GM18499 (cell line): Measurements from ENCODE around the gene HJV.
A peak's percentile ranks its signal among the peaks of the same experiment; 100 is the strongest.

Experiments used
- ATAC-seq: cut with Tn5 transposase; IDR thresholded peaks from one replicate; pipeline ENCODE4 v1.9.1; 2021; ENCODE audit warnings: moderate number of reproducible peaks; ENCODE audit not compliant: insufficient read depth, unreplicated experiment

HJV gene

DNA sequence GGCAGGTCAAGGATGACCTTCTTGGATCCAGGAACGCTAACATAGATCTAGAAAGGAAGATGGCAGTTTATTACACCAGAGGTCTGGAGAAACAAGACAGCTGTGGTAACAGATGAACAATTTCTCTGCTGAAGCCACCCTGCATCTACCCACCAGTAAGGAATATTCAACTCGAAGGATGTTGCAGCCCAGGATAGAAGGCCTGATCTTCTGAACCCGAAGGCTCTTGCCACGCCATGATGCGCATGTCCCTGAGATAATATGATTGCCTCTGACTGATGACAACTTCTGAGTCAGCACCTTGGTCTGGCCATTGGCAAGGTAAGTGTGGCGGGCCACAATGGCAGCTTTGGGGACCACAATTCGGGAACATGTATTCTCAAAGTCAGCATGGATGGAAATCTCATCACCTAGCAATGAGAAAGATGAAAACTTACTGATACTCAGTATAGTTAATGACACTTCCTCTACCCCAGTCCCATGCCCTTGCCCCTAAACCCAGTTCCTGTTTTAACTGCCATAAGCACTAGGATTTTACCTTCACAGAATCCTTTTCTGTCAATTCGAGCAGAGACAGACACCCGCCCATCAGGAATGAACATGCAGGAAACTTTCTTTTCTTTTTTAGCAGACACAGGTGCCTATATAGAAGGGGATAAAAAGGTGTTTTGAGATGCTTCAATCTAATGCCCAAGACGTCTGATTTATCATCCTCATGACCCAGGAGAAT, 27.0 kb downstream of the HJV start:
- no peak for ATAC-seq

DNA sequence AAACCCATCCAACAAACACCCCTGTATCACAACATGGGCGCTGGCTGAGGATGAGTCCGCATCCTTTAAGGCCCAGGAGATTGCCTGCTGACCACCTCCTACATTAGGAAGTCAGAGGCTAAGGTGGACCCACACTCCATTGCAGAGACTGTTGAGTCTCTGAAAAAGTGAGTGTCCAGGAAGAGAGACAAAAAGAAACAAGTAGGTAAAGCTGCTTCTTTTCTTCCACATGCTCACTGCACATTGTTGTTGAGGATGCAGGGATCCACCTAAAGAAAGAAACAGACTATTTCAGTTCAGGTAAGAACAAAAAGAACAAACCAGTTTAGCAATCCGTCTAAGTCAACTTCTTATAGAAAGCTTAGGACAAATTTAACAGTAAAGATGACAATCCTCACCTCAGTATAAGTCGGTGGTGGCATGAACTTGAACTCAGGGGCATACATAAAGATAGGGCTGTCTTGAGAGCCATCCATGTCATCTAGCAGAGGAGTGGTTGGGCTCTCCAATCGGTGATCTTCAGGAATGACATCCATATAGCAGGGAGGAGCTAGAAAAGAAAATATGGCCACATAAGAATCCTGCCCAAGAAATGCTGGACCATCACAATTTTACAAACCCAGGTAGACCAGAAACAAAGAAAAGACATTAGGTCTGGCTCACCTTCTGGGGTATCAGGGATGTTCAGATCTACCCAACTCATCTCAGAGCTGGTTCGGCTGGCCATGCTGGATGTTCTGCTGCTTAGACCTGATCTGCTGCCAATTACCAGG, 27.7 kb downstream of the HJV start:
- ATAC-seq = no peak

DNA sequence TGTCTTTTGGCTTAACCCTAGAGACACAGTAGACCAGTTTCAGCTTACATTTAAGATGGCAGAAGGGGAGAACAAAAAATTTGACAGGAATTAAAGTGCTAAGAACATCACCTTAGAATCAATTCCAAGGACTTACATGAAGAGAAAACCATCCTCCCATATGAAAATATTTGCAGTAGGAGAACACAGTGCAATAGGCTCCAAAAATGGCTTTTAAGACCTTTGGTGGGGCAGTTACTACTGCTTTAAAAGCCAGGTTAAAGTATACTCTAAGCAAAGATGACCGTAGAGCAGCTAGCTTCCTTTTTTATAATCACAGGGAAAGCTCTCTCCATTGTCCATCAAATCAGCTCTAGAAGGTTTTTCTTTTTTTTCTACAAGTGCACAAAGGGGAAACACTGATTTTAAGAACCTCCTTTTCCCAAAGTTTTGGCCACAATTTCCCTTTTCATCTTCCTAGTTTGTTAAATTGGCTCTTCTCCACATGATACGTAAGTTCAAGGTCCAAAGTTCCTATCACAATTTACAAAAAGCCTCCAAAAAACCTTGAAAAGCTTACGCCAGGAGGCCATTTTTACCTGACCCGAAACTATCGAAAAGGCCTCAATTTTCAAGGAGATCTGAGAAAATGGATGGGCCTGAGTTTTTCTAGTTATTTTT, 28.4 kb downstream of the HJV start:
- no peak for ATAC-seq

DNA sequence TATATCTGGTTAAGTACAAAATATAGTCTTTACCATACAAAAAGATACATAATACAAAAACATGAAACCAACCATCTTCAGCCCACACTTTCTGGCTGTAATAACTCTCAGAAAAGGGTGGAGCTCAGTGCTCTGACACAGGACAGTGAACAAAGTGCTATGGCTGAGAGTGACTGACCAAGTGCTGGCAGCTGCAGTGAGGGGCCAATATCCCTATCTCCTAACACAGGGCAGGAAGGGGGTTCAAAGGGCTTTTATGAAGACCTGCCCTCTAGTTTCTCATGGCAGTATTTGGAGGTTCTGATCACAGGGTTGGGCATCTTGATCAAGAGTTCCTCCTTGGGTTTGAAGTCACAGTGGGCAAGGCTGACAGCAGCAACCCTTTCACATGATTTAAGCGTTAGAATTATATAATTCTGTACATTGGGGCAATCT, 29.0 kb downstream of the HJV start:
- ATAC-seq = no peak

DNA sequence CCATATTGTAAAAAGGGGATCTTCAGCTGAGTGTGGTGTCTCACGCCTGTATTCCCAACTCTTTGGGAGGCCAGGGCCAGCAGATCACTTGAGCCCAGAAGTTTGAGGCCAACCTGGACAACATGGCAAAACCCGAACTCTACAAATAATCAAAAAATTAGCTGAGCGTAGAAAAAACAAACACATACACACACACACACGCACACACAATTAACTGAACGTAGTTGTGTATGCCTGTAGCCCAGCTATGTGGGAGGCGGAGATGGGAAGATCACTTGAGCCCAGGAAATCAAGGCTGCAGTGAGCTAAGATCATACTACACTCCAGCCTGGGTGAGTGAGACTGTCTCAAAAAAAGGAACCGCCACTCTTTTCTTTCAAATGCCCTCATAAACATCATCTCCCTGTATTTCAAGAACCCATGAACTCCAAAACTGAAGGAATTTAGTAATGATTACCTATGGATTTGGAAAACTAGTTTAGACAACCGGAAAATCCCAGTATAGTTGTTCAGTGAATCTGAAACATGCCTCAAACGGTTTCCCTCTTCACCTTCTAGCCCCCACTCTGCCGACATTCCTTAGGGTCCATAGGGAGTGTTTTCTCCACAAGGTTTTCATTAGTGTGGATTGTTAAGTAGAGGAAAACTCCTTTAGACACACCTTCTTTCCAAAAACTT, 29.7 kb downstream of the HJV start:
- ATAC-seq = no peak

DNA sequence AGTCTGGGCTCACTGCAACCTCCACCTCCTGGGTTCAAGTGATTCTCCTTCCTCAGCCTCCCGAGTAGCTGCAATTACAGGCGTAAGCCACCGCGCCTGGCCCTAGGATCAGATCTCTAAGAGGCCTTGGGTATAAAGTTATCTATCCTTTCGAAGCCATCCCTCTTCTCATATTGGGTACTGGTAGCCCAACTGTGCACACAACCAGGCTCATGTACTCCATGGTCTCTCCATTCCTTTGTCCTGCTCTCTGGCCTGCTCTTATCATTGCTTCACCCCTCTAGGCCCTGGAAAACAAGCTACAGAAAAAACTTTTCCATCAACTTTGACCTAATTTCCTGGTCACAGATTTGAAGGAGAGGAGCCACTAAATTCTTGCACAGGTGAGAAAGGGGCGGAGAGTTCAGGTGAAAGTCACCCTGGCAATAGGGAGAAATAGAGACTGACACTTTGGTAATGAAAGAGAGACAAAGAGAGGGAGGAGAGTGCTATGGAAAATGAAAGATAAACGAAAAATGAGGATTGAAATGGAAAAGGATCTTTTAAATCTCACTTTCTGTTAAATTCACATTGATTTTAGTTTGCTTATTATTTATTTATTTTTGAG, 31.2 kb downstream of the HJV start:
- ATAC-seq = no peak

DNA sequence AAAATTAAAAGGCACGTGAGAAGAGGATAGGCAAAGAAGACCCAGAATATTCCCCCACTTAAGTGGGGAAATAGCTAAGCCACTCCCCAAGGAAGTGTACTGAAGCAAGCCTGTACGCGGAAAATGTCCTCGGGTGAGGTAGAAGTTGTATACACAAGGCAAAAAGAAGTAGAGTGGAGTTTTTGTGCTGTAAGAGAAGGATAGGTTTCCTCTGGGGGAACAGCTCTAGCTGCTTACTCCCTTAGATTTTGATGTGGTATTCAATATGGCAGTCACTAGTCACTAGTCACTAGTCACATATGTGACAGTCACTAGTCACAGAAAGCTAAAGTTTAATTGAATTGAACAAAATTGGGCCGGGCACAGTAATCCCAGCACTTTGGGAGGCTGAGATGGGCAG, 32.8 kb downstream of the HJV start:
- no peak for ATAC-seq

DNA sequence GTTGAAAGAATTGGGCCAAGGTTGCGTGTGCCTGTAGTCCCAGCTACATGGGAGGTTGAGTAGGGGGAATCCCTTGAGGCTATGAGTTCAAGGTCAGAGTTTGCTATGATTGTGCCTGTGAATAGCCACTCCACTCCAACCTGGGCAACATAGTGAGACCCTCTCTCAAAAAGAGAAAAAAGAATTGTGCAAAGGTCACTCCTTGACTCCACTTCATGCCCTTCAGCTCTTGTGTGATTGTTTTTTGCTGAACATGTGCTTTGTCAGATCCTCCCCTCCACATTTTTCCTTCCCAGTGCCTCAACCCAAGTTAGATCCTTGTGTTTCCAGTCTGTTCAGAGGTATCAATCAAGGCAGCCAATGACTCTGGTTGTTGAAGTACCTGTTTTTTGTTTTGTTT, 33.6 kb downstream of the HJV start:
- no peak for ATAC-seq

DNA sequence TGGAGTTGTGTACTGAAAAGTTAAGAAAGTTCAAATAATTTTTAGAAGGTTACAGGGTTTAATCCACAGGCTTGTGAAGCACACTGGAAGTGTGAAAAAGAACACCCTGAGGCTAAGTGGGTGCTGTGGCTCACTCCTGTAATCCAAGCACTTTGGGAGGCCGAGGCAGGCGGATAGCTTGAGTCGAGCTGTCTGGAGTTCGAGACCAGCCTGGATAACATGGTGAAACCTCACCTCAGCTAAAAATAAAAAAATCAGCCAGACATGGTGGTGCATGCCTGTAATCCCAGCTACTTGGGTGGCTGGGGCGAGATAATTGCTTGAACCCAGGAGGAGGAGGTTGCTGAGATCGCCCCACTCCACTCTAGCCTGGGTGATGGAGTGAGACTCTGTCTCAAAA, 35.0 kb downstream of the HJV start:
- ATAC-seq = no peak

DNA sequence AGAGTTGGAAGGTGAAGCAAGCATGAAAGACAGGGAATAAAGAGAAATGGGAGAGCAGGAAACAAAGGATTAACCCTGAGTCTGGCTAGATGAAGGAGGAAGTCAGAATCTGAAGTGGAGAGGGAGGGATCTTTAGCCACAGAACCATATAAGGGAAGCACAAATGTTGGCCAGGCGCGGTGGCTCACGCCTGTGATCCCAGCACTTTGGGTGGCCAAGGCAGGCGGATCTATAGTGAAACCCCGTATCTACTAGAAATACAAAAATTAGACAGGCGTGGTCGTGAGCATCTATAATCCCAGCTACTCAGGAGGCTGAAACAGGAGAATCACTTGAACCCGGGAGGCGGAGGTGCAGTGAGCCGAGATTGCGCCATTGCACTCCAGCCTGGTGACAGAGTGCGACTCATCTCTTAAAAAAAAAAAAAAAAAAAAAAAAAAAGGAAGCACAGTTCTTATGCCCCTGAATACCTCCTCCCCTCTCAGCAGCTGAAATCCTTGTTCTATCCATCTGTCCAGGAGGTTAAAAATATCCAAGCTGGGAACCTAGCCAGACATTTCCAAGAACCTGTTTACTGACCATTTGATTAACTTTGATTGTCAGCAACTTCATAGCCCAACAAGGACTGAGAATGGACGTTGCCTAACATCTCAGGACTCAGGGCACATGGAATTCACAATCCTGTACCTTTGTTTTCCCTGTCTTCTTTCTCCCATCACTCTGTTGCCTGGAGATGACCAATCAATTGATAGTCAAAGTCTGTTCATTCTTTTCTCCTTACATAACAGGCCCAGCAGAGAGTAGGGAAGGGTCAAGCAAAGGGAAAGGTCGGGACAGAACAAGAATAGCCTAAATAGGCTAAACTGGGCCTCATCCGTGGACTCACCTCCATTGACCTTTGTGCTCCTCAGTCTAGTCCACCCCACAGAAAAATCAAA, 35.8 kb downstream of the HJV start:
- no peak for ATAC-seq

DNA sequence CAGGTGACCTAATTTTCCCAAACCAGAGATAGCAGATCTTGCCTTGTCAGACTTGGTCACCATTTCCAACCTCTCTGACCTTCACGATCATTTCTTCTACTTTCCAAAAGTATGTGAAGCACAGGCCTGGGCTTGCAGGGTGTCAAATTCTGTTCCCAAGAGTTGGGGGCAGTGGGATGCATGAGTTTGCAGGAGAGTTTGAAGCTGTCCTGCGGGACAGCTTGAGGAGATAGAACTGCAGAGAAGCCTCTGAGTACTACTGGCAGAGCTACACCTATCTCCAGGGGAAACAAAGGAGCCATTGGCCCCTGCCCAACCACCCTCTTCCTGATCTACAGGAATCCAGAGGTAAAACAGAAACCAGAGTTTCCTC, 36.4 kb downstream of the HJV start:
- no peak for ATAC-seq

DNA sequence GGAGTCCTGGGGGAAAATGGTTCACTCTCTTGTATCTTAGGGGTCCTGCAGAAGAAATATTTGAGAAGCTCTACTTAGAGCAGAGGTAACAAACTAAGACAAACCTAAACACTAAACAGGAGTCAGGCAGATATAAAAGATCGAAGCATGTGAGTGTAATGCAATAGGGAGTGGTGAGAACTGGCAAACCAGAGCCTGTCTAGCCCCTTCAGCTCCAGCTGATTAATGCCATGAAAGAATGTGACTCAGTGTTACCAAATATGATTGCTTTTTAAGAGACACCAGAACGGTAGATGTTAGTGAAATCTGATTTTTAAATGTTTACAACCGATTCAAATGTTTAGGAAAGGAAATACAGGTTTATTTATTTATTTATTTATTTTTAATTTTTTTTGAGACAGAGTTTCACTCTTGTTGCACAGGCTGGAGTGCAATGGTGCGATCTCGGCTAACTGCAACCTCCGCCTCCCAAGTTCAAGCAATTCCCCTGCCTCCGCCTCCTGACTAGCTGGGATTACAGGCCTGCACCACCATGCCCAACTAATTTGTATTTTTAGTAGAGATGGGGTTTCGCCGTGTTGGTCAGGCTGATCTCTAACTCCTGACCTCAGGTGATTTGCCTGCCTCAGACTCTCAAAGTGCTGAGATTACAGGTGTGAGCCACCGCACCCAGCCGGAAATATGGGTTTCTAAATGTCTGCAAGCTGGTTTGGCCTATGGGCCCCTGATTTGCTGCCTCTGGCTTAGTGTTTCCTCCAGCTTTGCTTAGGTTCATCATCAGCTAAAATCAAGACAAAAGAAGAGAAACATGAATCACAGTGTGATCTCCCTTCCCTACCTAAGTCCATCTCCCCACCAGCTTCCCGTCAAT, 37.3 kb downstream of the HJV start:
- no peak for ATAC-seq

DNA sequence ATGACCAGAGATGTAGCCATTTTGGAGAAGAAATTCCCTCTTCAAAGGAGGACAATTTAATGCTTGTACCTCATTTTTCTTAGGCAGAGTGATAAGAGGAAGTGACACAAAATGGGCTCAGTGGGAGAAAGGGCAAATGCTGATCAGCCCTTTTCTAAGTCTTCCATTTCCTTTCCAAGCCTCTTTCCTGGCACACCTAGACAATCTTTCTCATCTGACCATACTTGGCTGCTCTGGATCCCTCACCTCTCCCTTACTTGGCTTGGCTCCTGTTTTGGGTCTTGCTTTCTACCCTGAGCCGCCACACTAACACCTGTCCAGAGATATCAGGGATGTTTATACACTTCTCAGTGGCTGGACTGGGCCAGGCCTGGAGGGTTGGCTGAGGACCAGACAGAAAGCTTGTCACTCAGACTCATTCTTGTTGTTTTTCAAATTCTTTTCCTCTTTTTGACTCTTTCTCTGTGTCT, 38.3 kb downstream of the HJV start:
- no peak for ATAC-seq

DNA sequence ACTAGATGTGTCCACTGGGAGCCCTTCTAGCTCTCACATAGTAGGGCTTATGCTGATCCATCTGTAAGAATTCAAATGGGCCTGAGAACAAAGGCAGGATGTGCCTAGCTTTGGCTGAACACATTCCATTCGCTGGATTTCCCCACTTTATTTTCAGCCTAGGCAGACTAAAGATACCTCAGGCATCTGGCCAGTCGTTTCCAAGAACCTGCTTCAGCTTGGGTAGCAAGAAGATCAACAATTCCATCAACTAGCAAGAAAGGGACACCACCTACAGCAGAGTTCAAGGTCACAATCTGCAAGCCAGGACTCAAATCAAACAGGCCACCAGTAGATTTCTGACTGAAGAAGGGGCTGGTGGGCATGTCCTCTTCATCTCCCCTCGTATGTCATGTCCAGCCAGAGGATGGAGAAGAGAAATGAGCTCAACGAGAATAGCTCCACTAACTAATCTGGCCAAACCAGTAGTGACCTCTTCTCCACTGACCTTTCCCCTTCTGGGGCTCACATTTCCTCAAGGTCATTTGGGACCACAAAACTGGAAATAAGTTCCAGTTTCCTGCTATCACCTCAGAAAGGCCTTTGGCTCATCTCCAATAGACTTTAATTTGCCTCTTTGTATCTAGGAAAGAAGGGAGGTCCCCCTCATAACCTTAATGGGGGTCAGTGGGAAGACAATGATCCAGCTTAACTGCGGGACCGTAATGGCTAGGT, 39.4 kb downstream of the HJV start:
- no peak for ATAC-seq

DNA sequence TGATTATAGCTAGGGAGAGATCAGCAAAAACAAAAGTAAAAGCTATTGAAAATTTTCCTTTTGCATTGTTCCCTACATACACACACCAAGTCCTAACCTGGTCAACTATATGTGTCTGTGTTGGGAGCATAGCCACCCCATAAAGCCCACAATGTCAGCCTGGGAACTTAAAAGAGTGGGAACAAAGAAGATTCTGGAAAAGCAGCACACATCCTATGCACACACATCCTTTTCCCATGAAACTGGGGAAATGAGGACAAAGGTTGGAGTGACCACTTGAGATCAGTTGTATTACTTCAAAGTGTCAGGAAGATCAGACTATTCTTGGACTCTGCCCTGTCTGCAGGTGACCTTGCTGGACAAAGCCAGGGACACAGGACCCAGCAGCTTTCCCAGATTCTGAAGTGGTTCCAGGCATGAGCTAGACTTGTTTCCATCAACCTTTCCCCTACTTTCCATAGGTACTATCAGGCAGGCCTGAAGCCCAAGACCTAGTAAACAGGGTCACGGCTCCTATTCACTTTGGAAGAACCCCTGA, 41.0 kb downstream of the HJV start:
- no peak for ATAC-seq

DNA sequence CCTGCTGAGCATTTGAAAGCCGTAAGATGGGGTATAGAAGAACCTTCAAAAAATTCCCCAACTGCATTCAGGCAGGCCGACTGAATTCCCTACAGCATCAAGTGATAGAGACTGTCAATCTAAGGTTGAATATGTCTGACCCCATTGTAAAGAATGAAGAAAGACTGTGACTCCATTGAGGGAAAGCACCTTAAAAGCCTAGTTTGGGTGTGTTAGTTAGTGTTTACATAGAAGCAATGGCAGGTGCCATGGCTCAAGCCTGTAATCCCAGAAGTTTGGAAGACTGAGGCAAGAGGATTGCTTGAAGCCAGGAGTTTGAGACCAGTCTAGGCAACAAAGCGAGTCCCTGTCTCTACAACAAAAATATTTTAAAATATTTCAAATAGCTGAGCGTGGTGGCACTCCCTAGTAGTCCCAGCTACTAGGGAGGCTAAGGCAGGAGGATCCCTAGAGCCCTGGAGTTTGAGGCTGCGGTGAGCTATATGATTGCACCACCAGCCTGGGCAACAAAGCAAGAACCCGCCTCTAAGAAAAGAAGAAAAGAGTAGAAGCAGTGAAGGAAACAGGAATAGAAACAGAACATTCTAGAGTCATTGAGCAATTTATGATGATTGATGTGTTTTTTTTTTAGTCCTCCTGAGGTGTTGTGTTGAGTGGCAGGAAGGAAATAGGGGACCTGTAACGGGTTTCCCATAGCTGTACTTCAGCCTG, 41.6 kb downstream of the HJV start:
- peak; percentile 21 for ATAC-seq
